SK-N-SH (cell line): ENCODE data around the gene INPP5J. TPM values are rescaled to one million over a fixed set of nuclear protein-coding genes. Genes with fewer than 3 reads are reported as not detected.
A peak's percentile ranks its signal among the peaks of the same experiment; 100 is the strongest.

Experiments used
- CTCF ChIA-PET: fragments of 300-600, 350-600 bp; formaldehyde crosslinking; extraction: SDS; loops from one replicate; lab custom pipeline; 2021; lab: Yijun Ruan, JAX
- POLR2A ChIA-PET: fragments of 350-600 bp; sonication (Branson Sonifier 250); formaldehyde crosslinking; extraction: SDS; loops from one replicate; lab custom pipeline; 2020; ENCODE audit warnings: antibody characterized with exemption, inconsistent platforms; lab: Yijun Ruan, JAX
- DNase-seq: peaks from one replicate; pipeline ENCODE4 v3.0.0; 2012
- H2AFZ ChIP-seq: fragments of 200-600 bp; sonication (generic); 2 replicates; pipeline ENCODE4 v1.8.1; 2016; ENCODE audit warnings: antibody characterized with exemption, mild to moderate bottlenecking, low read depth
- H3F3A ChIP-seq: fragments of 200-600 bp; sonication (generic); replicated peaks from 2 replicates; pipeline ENCODE3; 2016; ENCODE audit warnings: antibody characterized with exemption, mild to moderate bottlenecking; ENCODE audit not compliant: insufficient read depth
- H3K27ac ChIP-seq, 2 experiments: fragments of 200-500 bp in 1 of 2; fragments of 200-600 bp in 1 of 2; sonication (Bioruptor generic) in 1 of 2; sonication (generic), shearing (Covaris generic) in 1 of 2; 2 replicates each; pipeline versions ENCODE4 v1.5.1 to v1.6.1; 2014 to 2016; ENCODE audit warnings: low read depth in 2 of 2, inconsistent platforms in 1 of 2, low read length in 1 of 2, mild to moderate bottlenecking in 1 of 2, mixed read lengths in 1 of 2
- H3K27me3 ChIP-seq: fragments of 200-600 bp; sonication (generic), shearing (Covaris generic); 2 replicates; pipeline ENCODE4 v1.6.1; 2016; ENCODE audit warnings: mixed run types; ENCODE audit not compliant: insufficient read depth
- H3K36me3 ChIP-seq, 2 experiments: fragments of 200-500 bp in 1 of 2; fragments of 200-600 bp in 1 of 2; sonication (Bioruptor generic) in 1 of 2; sonication (generic) in 1 of 2; replicated peaks in 1 of 2; 2 replicates each; pipeline versions ENCODE3 to v1.5.1; 2014 to 2016; ENCODE audit warnings: low read length in 1 of 2, mild to moderate bottlenecking in 1 of 2; ENCODE audit not compliant: insufficient read depth in 2 of 2, control insufficient read depth in 1 of 2
- H3K4me1 ChIP-seq, 2 experiments: fragments of 200-500 bp in 1 of 2; fragments of 200-600 bp in 1 of 2; sonication (Bioruptor generic) in 1 of 2; sonication (generic), shearing (Covaris generic) in 1 of 2; 2 replicates each; pipeline versions ENCODE4 v1.5.1 to v1.6.1; 2014 to 2016; ENCODE audit warnings: low read depth in 1 of 2, low read length in 1 of 2, mixed run types in 1 of 2; ENCODE audit not compliant: insufficient read depth in 2 of 2, control insufficient read depth in 1 of 2
- H3K4me2 ChIP-seq: fragments of 200-600 bp; sonication (generic), shearing (Covaris generic); 2 replicates; pipeline ENCODE4 v1.6.1; 2017; ENCODE audit warnings: mixed run types
- H3K4me3 ChIP-seq, 2 experiments: fragments of 200-500 bp in 1 of 2; fragments of 200-600 bp in 1 of 2; sonication (Bioruptor generic) in 1 of 2; sonication (generic), shearing (Covaris generic) in 1 of 2; 2 replicates each; pipeline versions ENCODE4 v1.5.1 to v1.8.1; 2014 to 2016; ENCODE audit warnings: low read depth in 2 of 2, inconsistent platforms in 1 of 2, low read length in 1 of 2, mild to moderate bottlenecking in 1 of 2, mixed read lengths in 1 of 2, moderate library complexity in 1 of 2
- H3K79me2 ChIP-seq: fragments of 200-600 bp; sonication (generic); 2 replicates; pipeline ENCODE4 v1.8.1; 2017; ENCODE audit warnings: mild to moderate bottlenecking; ENCODE audit not compliant: insufficient read depth
- H3K9ac ChIP-seq: fragments of 200-600 bp; sonication (generic); 2 replicates; pipeline ENCODE4 v1.6.1; 2017; ENCODE audit warnings: mixed run types
- H3K9me2 ChIP-seq: fragments of 200-600 bp; sonication (generic); 2 replicates; pipeline ENCODE4 v1.6.1; 2017; ENCODE audit warnings: mixed run types
- H3K9me3 ChIP-seq: fragments of 200-600 bp; sonication (generic); 2 replicates; pipeline ENCODE4 v1.6.1; 2017; ENCODE audit warnings: mixed run types, mild to moderate bottlenecking, moderate library complexity
- H4K20me1 ChIP-seq: fragments of 200-600 bp; sonication (generic); 2 replicates; pipeline ENCODE4 v1.6.1; 2017; ENCODE audit warnings: mild to moderate bottlenecking, mixed run types; ENCODE audit not compliant: insufficient read depth
- CHD2 ChIP-seq: fragments of 150-350 bp; IDR thresholded peaks from 2 replicates; pipeline ENCODE4 v1.6.1; 2018; ENCODE audit warnings: low read length; ENCODE audit not compliant: partially characterized antibody
- EP300 ChIP-seq, 2 experiments: IDR thresholded peaks; 2 replicates each; pipeline versions ENCODE4 v1.4.0 to v1.6.1; 2012; ENCODE audit warnings: borderline replicate concordance in 1 of 2, low read depth in 1 of 2, low read length in 1 of 2
- FOSL2 ChIP-seq: IDR thresholded peaks from 2 replicates; pipeline ENCODE4 v1.4.0; 2012; ENCODE audit warnings: low read depth, mild to moderate bottlenecking, moderate library complexity, borderline replicate concordance
- GABPA ChIP-seq: IDR thresholded peaks from 2 replicates; pipeline ENCODE4 v1.4.0; 2012; ENCODE audit warnings: low read depth, mild to moderate bottlenecking
- GATA2 ChIP-seq: sonication (generic); formaldehyde crosslinking; IDR thresholded peaks from 2 replicates; pipeline ENCODE4 v1.5.0; 2020; ENCODE audit warnings: mild to moderate bottlenecking, missing genetic modification reagents
- JUND ChIP-seq: IDR thresholded peaks from 2 replicates; pipeline ENCODE4 v1.4.0; 2012
- MAX ChIP-seq: IDR thresholded peaks from 2 replicates; pipeline ENCODE4 v1.4.0; 2012; ENCODE audit warnings: low read depth
- MEF2A ChIP-seq: IDR thresholded peaks from 2 replicates; pipeline ENCODE4 v1.4.0; 2012; ENCODE audit warnings: low read depth, borderline replicate concordance
- MXI1 ChIP-seq: IDR thresholded peaks from 2 replicates; pipeline ENCODE4 v1.6.1; 2012; ENCODE audit warnings: mild to moderate bottlenecking, low read depth, low read length, improper control_type of control experiment
- NRF1 ChIP-seq: IDR thresholded peaks from 2 replicates; pipeline ENCODE4 v1.6.1; 2012; ENCODE audit warnings: low read depth, mild to moderate bottlenecking, low read length
- POLR2AphosphoS5 ChIP-seq: IDR thresholded peaks from 2 replicates; pipeline ENCODE4 v1.6.1; 2012; ENCODE audit warnings: low read depth, low read length
- RAD21 ChIP-seq: IDR thresholded peaks from 2 replicates; pipeline ENCODE4 v1.6.1; 2012; ENCODE audit warnings: mild to moderate bottlenecking, low read length
- REST ChIP-seq: IDR thresholded peaks from 2 replicates; pipeline ENCODE4 v1.6.1; 2012; ENCODE audit warnings: mild to moderate bottlenecking, low read depth, low read length, moderate library complexity
- RFX5 ChIP-seq: IDR thresholded peaks from 2 replicates; pipeline ENCODE4 v1.6.1; 2012; ENCODE audit warnings: mild to moderate bottlenecking, improper control_type of control experiment, low read length
- RXRA ChIP-seq: IDR thresholded peaks from 2 replicates; pipeline ENCODE4 v1.4.0; 2012; ENCODE audit warnings: low read depth, mild to moderate bottlenecking, borderline replicate concordance
- SIN3A ChIP-seq: IDR thresholded peaks from 2 replicates; pipeline ENCODE4 v1.6.1; 2012; ENCODE audit warnings: low read depth, mild to moderate bottlenecking, low read length, moderate library complexity, borderline replicate concordance
- USF1 ChIP-seq: IDR thresholded peaks from 2 replicates; pipeline ENCODE4 v1.4.0; 2012; ENCODE audit warnings: low read depth, borderline replicate concordance
- YY1 ChIP-seq: IDR thresholded peaks from 2 replicates; pipeline ENCODE4 v1.4.0; 2012; ENCODE audit warnings: low read depth, mild to moderate bottlenecking
- ZBTB33 ChIP-seq: IDR thresholded peaks from 2 replicates; pipeline ENCODE4 v1.4.0; 2012; ENCODE audit warnings: low read depth, borderline replicate concordance
- WGBS: methylation state at CpG from one replicate; pipeline ENCODE4 v1.1.6; 2017; ENCODE audit warnings: low lambda C conversion rate; 5-methylcytosine and 5-hydroxymethylcytosine counted together
- polyA plus RNA-seq, 3 experiments: library from polyadenylated mRNA; depleted of rRNA; stranded (reverse); fragments of >200 nt; gene quantifications; 2 replicates each; pipeline ENCODE4 v1.2.3, GENCODE V29; 2012
- TF ChIP-seq, protein P1 (sequence below): fragments of 150-350 bp; IDR thresholded peaks from 2 replicates; pipeline ENCODE4 v1.6.1; 2017; ENCODE audit warnings: antibody characterized with exemption, low read length, low read depth, borderline replicate concordance

INPP5J gene
- polyA plus RNA-seq, 1 of the 3 experiments (the other 2 are of a cell fraction): 3.2 TPM

- no peak overlapping the region for H3K4me3 ChIP-seq
- peaks cover 0 to 43% of the 10 kb centered on the region in 2 experiments; a peak in 1 of 4 replicates for H3K4me1 ChIP-seq
- H4K20me1 ChIP-seq: no peaks in the 10 kb centered on the region
- no peak for DNase-seq
- no peak overlapping the region for H3K4me2 ChIP-seq
- TF ChIP-seq NRF1 (no peak), RAD21 (no peak), FOSL2 (no peak), MXI1 (no peak), YY1 (no peak), SIN3A (no peak), GATA2 (CRISPR knock-in tag) (no peak), RFX5 (no peak), EP300 (IDR thresholded peaks at IDR 0.05; ENCODE audit: borderline replicate concordance in 1 of 2, low read depth in 1 of 2, low read length in 1 of 2) (no peak), CHD2 (no peak), REST (no peak), RXRA (no peak), GABPA (no peak), POLR2AphosphoS5 (no peak), MEF2A (no peak), USF1 (no peak), ZBTB33 (no peak), JUND (no peak), MAX (no peak)
- TF ChIP-seq, protein P1, sequence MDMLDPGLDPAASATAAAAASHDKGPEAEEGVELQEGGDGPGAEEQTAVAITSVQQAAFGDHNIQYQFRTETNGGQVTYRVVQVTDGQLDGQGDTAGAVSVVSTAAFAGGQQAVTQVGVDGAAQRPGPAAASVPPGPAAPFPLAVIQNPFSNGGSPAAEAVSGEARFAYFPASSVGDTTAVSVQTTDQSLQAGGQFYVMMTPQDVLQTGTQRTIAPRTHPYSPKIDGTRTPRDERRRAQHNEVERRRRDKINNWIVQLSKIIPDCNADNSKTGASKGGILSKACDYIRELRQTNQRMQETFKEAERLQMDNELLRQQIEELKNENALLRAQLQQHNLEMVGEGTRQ: no peak
- H3F3A ChIP-seq: peaks cover 6% of the 10 kb centered on the region
- no peak overlapping the region for H2AFZ ChIP-seq
- peak overlapping the region in 1 of 2 experiments; percentile 86; a peak in 1 of 4 replicates for H3K27ac ChIP-seq
- 95% methylated on average over 12 of the region's 22 CpGs for WGBS
- H3K27me3 ChIP-seq: no peaks in the 10 kb centered on the region
- H3K9me3 ChIP-seq: no peaks in the 10 kb centered on the region
- H3K9me2 ChIP-seq: no peaks in the 10 kb centered on the region
- no peaks in the 10 kb centered on the region for H3K36me3 ChIP-seq
- no peak overlapping the region for H3K9ac ChIP-seq
- CTCF ChIA-PET: interaction anchor here (8.2 kb wide), 1 partner anchor 17 kb away, joined by 52 read pairs; the partner anchor contains the start of gene SELENOM
- POLR2A ChIA-PET: no interaction called here
- H3K79me2 ChIP-seq: no peaks in the 10 kb centered on the region
Measured at GRCh38 chr22:31126128-31126868, 3.5 kb downstream of the INPP5J start.
